HUDEP-2 (cell line): ENCODE measurements around the gene TREML4.

Experiments used
- DNase-seq, 76 experiments: peaks; one replicate each; lab custom pipeline; 2025; ENCODE audit not compliant: unreplicated experiment in 76 of 76; lab: John Stamatoyannopoulos, UW

Gene TREML4

GRCh38 chr6:41280381-41281057 lies 52.4 kb downstream of the TREML4 start:
- DNase-seq, result no peak

GRCh38 chr6:41283600-41283999 lies 55.5 kb downstream of the TREML4 start:
- DNase-seq, result no peak

DNA sequence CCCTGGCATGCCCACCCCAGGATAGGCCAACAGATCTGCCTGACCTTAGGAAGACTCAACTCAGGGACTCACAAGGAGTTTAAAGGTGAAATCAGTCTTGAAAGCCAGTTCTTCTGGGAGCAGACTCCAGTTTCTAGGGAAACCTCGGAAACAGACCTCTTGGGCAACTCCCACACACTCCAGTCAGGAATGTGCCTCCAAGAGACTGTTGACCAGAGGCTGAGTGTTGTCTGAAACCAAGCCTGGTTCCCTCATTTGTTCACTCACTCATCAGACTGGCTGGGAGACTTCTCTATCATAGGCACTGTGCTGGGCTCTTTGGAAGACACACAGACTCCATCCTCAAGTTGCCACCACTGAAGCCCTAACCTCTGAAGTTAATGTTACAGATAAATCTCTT lies 56.6 kb downstream of the TREML4 start:
- no peak for DNase-seq

DNA sequence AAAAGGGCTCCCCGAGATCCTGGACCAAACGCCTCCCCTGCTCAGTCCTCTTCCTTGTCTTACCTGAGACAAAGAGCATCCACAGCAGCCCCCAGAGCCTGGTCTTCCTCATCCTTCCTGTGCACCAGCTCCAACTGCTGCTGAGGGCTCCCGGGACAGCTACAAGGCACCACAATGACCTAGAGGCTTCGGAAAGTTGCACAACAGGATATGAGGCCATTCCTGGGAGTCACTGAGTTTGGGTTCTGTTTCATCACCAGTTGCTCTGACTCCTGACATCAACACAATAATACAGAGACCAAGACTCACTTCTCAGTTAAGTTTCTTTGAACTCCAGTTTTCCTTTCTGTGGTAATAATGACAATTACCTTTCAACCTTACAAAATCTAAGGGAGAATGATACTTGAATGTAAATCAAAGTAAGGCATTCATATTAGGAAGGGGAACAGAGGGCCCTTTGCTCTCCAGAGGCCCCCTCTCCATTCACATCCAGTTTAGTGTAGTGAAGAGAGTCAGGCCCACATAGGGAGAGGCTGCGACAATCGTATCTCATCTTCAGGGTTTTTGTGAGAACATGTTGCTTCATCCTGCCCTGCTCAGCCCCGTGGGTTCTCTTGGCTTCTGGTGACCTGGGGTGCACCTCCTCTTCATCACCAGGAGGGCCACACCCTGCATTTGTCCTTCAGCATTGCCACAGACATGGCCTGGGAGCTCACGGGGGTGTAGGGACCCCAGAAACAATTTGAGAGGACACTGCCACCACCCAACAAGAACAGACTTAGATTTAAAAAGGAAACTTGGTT lies 58.6 kb downstream of the TREML4 start, which contains the start of gene TREM1:
Gene TREM1 (minus strand): TSS at position 139 of the 803 bp plus-strand sequence. CDS start 27 bp downstream, at position 112.
- DNase-seq, result no peak

DNA sequence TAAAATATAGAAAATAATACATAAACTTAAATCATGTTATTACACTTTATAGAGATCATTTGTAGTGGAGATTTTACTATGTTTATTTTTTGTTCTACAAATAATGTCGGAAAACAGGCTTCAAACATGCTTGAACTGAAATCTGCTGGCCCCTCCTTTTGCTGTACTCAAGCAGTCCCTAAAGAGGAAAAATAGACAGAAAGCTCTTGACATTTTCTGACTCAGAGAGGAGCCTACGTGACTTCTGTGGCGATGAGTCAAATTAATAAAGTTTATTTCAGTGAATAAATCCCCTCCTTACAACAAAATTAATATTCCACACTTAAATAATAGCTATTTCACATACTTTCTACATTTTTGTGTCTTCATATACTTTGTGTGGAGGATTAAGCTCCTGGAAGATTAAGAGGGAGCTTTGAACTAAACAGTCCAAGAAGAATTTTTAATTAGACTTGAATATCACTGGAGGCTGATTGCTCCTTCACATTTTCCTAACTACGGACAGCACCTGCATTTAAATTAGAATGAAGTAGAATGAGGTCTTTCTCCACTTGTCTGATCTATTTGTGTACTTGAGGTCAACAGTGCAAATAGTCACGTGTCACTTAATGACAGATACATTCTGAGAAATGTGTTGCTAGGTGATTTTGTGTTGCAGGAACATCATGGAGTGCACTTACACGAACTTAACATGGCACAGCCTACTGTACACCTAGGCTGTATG lies 60.0 kb downstream of the TREML4 start:
- DNase-seq, result no peak
